MM.1S (cell line): ENCODE results near the gene HYCC2.

ENCODE experiments used
- DNase-seq: peaks from one replicate; pipeline ENCODE4 v3.0.0-alpha.2; 2015
- H2AFZ ChIP-seq: fragments of 300-600 bp; sonication (generic); 2 replicates; pipeline ENCODE4 v1.6.0; 2016; ENCODE audit warnings: antibody characterized with exemption, low read length
- H3F3A ChIP-seq: fragments of 300-600 bp; sonication (generic); 2 replicates; pipeline ENCODE4 v1.6.1; 2016; ENCODE audit warnings: mild to moderate bottlenecking, antibody characterized with exemption, low read length, moderate library complexity, mixed read lengths; ENCODE audit not compliant: insufficient read depth
- H3K27ac ChIP-seq: fragments of 300-600 bp; sonication (generic); 2 replicates; pipeline ENCODE4 v1.5.1; 2016; ENCODE audit warnings: mild to moderate bottlenecking, low read length
- H3K27me3 ChIP-seq: fragments of 300-600 bp; sonication (generic); replicated peaks from 2 replicates; pipeline ENCODE4 v1.6.0; 2016; ENCODE audit warnings: low read length; ENCODE audit not compliant: insufficient read depth
- H3K36me3 ChIP-seq: fragments of 300-600 bp; sonication (generic); replicated peaks from 2 replicates; pipeline ENCODE4 v1.6.1; 2016; ENCODE audit warnings: mild to moderate bottlenecking, low read length, mixed read lengths; ENCODE audit not compliant: insufficient read depth
- H3K4me1 ChIP-seq: fragments of 300-600 bp; sonication (generic); 2 replicates; pipeline ENCODE4 v1.6.1; 2016; ENCODE audit warnings: low read length, mixed read lengths
- H3K4me2 ChIP-seq: fragments of 300-600 bp; sonication (generic); 2 replicates; pipeline ENCODE4 v1.6.0; 2016; ENCODE audit warnings: low read depth, low read length
- H3K4me3 ChIP-seq: fragments of 300-600 bp; sonication (generic); 2 replicates; pipeline ENCODE4 v1.5.1; 2016; ENCODE audit warnings: low read length, mixed read lengths
- H3K79me2 ChIP-seq: fragments of 300-600 bp; sonication (generic); 2 replicates; pipeline ENCODE4 v1.6.1; 2016; ENCODE audit warnings: mixed run types, low read length, mixed read lengths
- H3K9ac ChIP-seq: fragments of 300-600 bp; sonication (generic); 2 replicates; pipeline ENCODE4 v1.6.1; 2016; ENCODE audit warnings: low read length, mixed read lengths
- H3K9me2 ChIP-seq: fragments of 300-600 bp; sonication (generic); replicated peaks from 2 replicates; pipeline ENCODE4 v1.6.1; 2016; ENCODE audit warnings: mild to moderate bottlenecking, low read length, mixed read lengths; ENCODE audit not compliant: insufficient read depth
- H3K9me3 ChIP-seq: fragments of 300-600 bp; sonication (generic); replicated peaks from 2 replicates; pipeline ENCODE4 v1.6.1; 2016; ENCODE audit warnings: mild to moderate bottlenecking, low read length, mixed read lengths; ENCODE audit not compliant: insufficient read depth
- H4K20me1 ChIP-seq: fragments of 300-600 bp; sonication (generic); 2 replicates; pipeline ENCODE4 v1.6.1; 2016; ENCODE audit warnings: mild to moderate bottlenecking, low read length, moderate library complexity, mixed read lengths; ENCODE audit not compliant: insufficient read depth
- CTCF ChIP-seq: fragments of 300-600 bp; sonication (generic); IDR thresholded peaks from 2 replicates; pipeline ENCODE4 v1.5.1; 2016; ENCODE audit warnings: antibody characterized with exemption, low read length, mixed read lengths
- EZH2 ChIP-seq: fragments of 300-600 bp; sonication (generic); optimal IDR thresholded peaks from 2 replicates; pipeline ENCODE3; 2017; ENCODE audit warnings: low read depth, mild to moderate bottlenecking, antibody characterized with exemption, low read length, mixed read lengths
- EZH2phosphoT487 ChIP-seq: fragments of 300-600 bp; sonication (generic); IDR thresholded peaks from 2 replicates; pipeline ENCODE4 v1.6.1; 2018; ENCODE audit warnings: antibody characterized with exemption, low read length

Gene HYCC2

GRCh38 chr2:201105759-201106158 lies 34.3 kb upstream of the HYCC2 start:
- Histone ChIP-seq H3K4me1 (no peaks in the 10 kb centered on the region), H3K36me3 (no peaks in the 10 kb centered on the region), H3K79me2 (no peaks in the 10 kb centered on the region), H4K20me1 (no peaks in the 10 kb centered on the region), H3K27ac (no peak overlapping the region), H3F3A (no peaks in the 10 kb centered on the region), H3K4me2 (no peak overlapping the region), H3K4me3 (no peak overlapping the region), H3K9me2 (no peaks in the 10 kb centered on the region), H3K9me3 (no peaks in the 10 kb centered on the region), H2AFZ (no peak overlapping the region), H3K9ac (no peak overlapping the region), H3K27me3 (no peaks in the 10 kb centered on the region)
- TF ChIP-seq CTCF: no peak
- no peak for DNase-seq

GRCh38 chr2:201100497-201100896 lies 29.0 kb upstream of the HYCC2 start:
- Histone ChIP-seq H3K9me3 (no peaks in the 10 kb centered on the region), H3K27ac (no peak overlapping the region), H2AFZ (no peak overlapping the region), H3K4me1 (no peaks in the 10 kb centered on the region), H3K27me3 (no peaks in the 10 kb centered on the region), H4K20me1 (no peaks in the 10 kb centered on the region), H3K4me3 (no peak overlapping the region), H3K4me2 (no peak overlapping the region), H3K36me3 (no peaks in the 10 kb centered on the region), H3F3A (no peaks in the 10 kb centered on the region), H3K9me2 (no peaks in the 10 kb centered on the region), H3K9ac (no peak overlapping the region), H3K79me2 (no peaks in the 10 kb centered on the region)
- no peak for DNase-seq
- no peak for TF ChIP-seq EZH2
- TF ChIP-seq EZH2phosphoT487: no peak
- TF ChIP-seq CTCF: no peak

- H2AFZ ChIP-seq: no peak overlapping the region
- no peak overlapping the region for H3K9ac ChIP-seq
- H3K27ac ChIP-seq: no peak overlapping the region
- no peak overlapping the region for H3K4me2 ChIP-seq
- H3K4me1 ChIP-seq: no peaks in the 10 kb centered on the region
- no peaks in the 10 kb centered on the region for H3K79me2 ChIP-seq
- H4K20me1 ChIP-seq: no peaks in the 10 kb centered on the region
- TF ChIP-seq CTCF: no peak
- no peak for TF ChIP-seq EZH2phosphoT487
- TF ChIP-seq EZH2: no peak
- H3K9me3 ChIP-seq: no peaks in the 10 kb centered on the region
- H3F3A ChIP-seq: no peaks in the 10 kb centered on the region
- H3K9me2 ChIP-seq: no peaks in the 10 kb centered on the region
- H3K36me3 ChIP-seq: no peaks in the 10 kb centered on the region
- no peak for DNase-seq
- H3K27me3 ChIP-seq: no peaks in the 10 kb centered on the region
- H3K4me3 ChIP-seq: no peak overlapping the region
These were observed 22.1 kb upstream of the HYCC2 start for GRCh38 chr2:201093573-201093972.

- Histone ChIP-seq H3K4me2 (no peak overlapping the region), H3K27ac (no peak overlapping the region), H4K20me1 (no peaks in the 10 kb centered on the region), H3K9me3 (no peaks in the 10 kb centered on the region), H3K79me2 (no peaks in the 10 kb centered on the region), H3K4me3 (no peak overlapping the region), H3K4me1 (no peaks in the 10 kb centered on the region), H3K9ac (no peak overlapping the region), H3K36me3 (no peaks in the 10 kb centered on the region), H3F3A (no peaks in the 10 kb centered on the region), H2AFZ (no peak overlapping the region), H3K27me3 (no peaks in the 10 kb centered on the region), H3K9me2 (no peaks in the 10 kb centered on the region)
- no peak for DNase-seq
- TF ChIP-seq CTCF: no peak
- no peak for TF ChIP-seq EZH2
- TF ChIP-seq EZH2phosphoT487: no peak
These were observed 19.1 kb upstream of the HYCC2 start for GRCh38 chr2:201090574-201090973.
